CD4-positive, alpha-beta T cell (primary cell): ENCODE measurements around the gene DPPA4. TPM values are rescaled to one million over a fixed set of nuclear protein-coding genes. Genes with fewer than 3 reads are reported as not detected.

Source experiments
- ATAC-seq: fragments of 200-7000 bp; cut with Tn5 transposase; one replicate; pipeline ENCODE4 v1.10.0; 2022; ENCODE audit warnings: mild to moderate bottlenecking; ENCODE audit not compliant: poor library complexity
- CTCF ChIA-PET: fragments of 350-600 bp; sonication (Branson Sonifier 250); formaldehyde crosslinking; loops from one replicate; lab custom pipeline; 2021; ENCODE audit warnings: antibody characterized with exemption, inconsistent platforms; lab: Charles Lee
- POLR2A ChIA-PET: fragments of 350-600 bp; sonication (Branson Sonifier 250); formaldehyde crosslinking; loops from one replicate; lab custom pipeline; 2021; ENCODE audit warnings: antibody characterized with exemption, inconsistent platforms; lab: Charles Lee
- DNase-seq, 14 experiments: peaks; one replicate each; pipeline ENCODE4 v3.0.0-alpha.2; 2013 to 2020; ENCODE audit warnings: mixed read lengths in 2 of 14
- H3K27ac ChIP-seq, 2 donors: one replicate each; pipeline versions ENCODE4 v1.5.1 to v1.7.0; 2013; ENCODE audit warnings: low read length in 2 of 2, low read depth in 1 of 2, mild to moderate bottlenecking in 1 of 2
- H3K27me3 ChIP-seq, 2 experiments: 1 replicate in 1 of 2; 2 replicates in 1 of 2; pipeline versions ENCODE4 v1.6.1 to v1.7.0; 2013; ENCODE audit warnings: low read length in 2 of 2, control low read depth in 1 of 2, mild to moderate bottlenecking in 1 of 2, moderate library complexity in 1 of 2; ENCODE audit not compliant: insufficient read depth in 2 of 2, control insufficient read depth in 1 of 2
- H3K36me3 ChIP-seq: one replicate; pipeline ENCODE4 v1.6.1; 2013; ENCODE audit warnings: low read length, control low read depth; ENCODE audit not compliant: insufficient read depth
- H3K4me1 ChIP-seq: one replicate; pipeline ENCODE4 v1.6.1; 2013; ENCODE audit warnings: low read length, control low read depth; ENCODE audit not compliant: insufficient read depth
- H3K4me3 ChIP-seq: one replicate; pipeline ENCODE4 v1.5.1; 2013; ENCODE audit warnings: mild to moderate bottlenecking, low read length, moderate library complexity
- H3K9me3 ChIP-seq, 2 experiments: 1 replicate in 1 of 2; 2 replicates in 1 of 2; pipeline versions ENCODE4 v1.6.1 to v1.7.0; 2013; ENCODE audit warnings: low read length in 2 of 2, mild to moderate bottlenecking in 2 of 2, control low read depth in 1 of 2, moderate library complexity in 1 of 2; ENCODE audit not compliant: control insufficient read depth in 1 of 2, insufficient read depth in 1 of 2
- H3K27ac Mint-ChIP-seq: one replicate; pipeline ENCODE4 v1.8.0; 2020; ENCODE audit warnings: mixed read lengths
- H3K27me3 Mint-ChIP-seq: one replicate; pipeline ENCODE4 v1.8.0; 2021; ENCODE audit warnings: mixed read lengths
- H3K36me3 Mint-ChIP-seq: one replicate; pipeline ENCODE4 v1.8.0; 2021; ENCODE audit warnings: low read depth, mixed read lengths
- H3K4me1 Mint-ChIP-seq: one replicate; pipeline ENCODE4 v1.8.0; 2021; ENCODE audit warnings: low read depth, mixed read lengths
- H3K4me3 Mint-ChIP-seq: one replicate; pipeline ENCODE4 v1.8.0; 2020; ENCODE audit warnings: mild to moderate bottlenecking, mixed read lengths
- H3K9me3 Mint-ChIP-seq: one replicate; pipeline ENCODE4 v1.8.0; 2020; ENCODE audit warnings: mixed read lengths
- CTCF ChIP-seq: fragments of 200-600 bp; IDR thresholded peaks from one replicate; pipeline ENCODE4 v1.8.0; 2022; ENCODE audit warnings: antibody characterized with exemption, mild to moderate bottlenecking
- intact Hi-C, 2 experiments: fragments of 100-400 bp; cut with DNase I in 1 of 2; cut with micrococcal nuclease in 1 of 2; formaldehyde crosslinking; loops; one replicate each; pipeline versions ENCODE4 v1.15.1 to v1.9.0; 2023 to 2025; cut with DNase I, micrococcal nuclease
- total RNA-seq, 174 experiments: library from RNA in 2 of 174; stranded (reverse) in 2 of 174; gene quantifications; one replicate each; pipeline ENCODE4 v1.2.3 and lab custom pipeline; 2021 to 2026

The DPPA4 gene
- total RNA-seq, 2 experiments from 2014 or later: 2.5 to 3.6 TPM

DNA sequence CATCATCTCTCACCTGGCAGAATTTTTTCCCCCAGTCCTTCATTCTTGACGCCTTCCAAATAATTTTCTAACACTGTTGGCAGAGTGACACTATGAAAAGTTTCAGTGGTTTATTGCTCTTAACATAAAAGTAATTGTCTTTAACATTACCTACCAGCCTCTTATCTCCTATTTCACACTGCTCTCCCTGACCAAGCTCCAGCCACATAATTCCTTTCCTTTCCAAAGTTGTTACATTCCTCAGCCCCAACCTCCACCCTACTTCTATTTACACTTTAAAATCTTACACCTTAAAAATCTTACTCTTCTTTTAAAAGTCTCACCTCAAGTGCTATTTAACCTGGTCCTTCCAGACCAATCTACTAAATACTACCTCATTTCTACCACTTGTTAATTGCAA, 2.8 kb downstream of the DPPA4 start:
- ChIA-PET CTCF (no interaction called here), POLR2A (no interaction called here)
- no peaks in the 10 kb centered on the region for H3K36me3 ChIP-seq
- no peak for ATAC-seq
- Mint-ChIP-seq H3K4me1 (peaks cover 13% of the 10 kb centered on the region), H3K36me3 (no peaks in the 10 kb centered on the region), H3K27me3 (peaks cover 29% of the 10 kb centered on the region), H3K9me3 (no peaks in the 10 kb centered on the region), H3K27ac (no peak overlapping the region), H3K4me3 (no peak overlapping the region)
- no peaks in the 10 kb centered on the region for H3K4me1 ChIP-seq
- no peak for TF ChIP-seq CTCF
- no peak overlapping the region for H3K27ac ChIP-seq
- H3K4me3 ChIP-seq: no peak overlapping the region
- intact Hi-C loops: no loop called here
- H3K9me3 ChIP-seq: peaks cover 0 to 13% of the 10 kb centered on the region in 2 experiments
- no peak for DNase-seq
- peaks cover 10 to 16% of the 10 kb centered on the region in 2 experiments for H3K27me3 ChIP-seq

- H3K4me3 Mint-ChIP-seq: no peak overlapping the region
- H3K9me3 Mint-ChIP-seq: no peaks in the 10 kb centered on the region
- Histone ChIP-seq H3K27me3 (peaks cover 0 to 4% of the 10 kb centered on the region in 2 experiments), H3K4me1 (no peaks in the 10 kb centered on the region), H3K36me3 (no peaks in the 10 kb centered on the region), H3K27ac (no peak overlapping the region), H3K4me3 (no peak overlapping the region), H3K9me3 (peaks cover 0 to 8% of the 10 kb centered on the region in 2 experiments)
- ATAC-seq: no peak
- no peak for DNase-seq
- ChIA-PET POLR2A (no interaction called here), CTCF (no interaction called here)
- peaks cover 6% of the 10 kb centered on the region for H3K4me1 Mint-ChIP-seq
- no peak overlapping the region for H3K27ac Mint-ChIP-seq
- H3K36me3 Mint-ChIP-seq: no peaks in the 10 kb centered on the region
- peaks cover 15% of the 10 kb centered on the region for H3K27me3 Mint-ChIP-seq
- intact Hi-C loops: no loop called here
- TF ChIP-seq CTCF: no peak
Measured at GRCh38 chr3:109331692-109332091, 5.7 kb downstream of the DPPA4 start.

DNA sequence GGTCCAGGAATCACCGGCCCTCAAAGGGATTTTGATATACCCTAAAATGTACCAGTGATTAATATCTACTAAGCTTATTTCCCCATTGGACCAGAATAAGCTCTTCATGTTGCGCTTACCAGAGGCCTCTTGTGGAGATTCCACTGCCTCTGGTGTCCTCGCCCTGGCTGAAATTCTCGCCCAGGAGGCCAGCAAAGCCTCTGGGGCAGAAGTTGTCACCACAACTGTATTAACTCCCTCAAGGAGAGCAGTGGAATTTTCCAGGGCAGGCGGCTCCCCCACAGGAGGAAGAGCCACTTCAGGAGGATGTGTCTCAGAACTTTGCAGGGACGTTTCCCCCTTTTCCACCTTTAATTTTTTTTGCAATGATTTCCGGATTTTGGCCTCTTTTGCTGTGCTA, 6.9 kb downstream of the DPPA4 start:
- ChIA-PET CTCF (no interaction called here), POLR2A (no interaction called here)
- H3K27me3 Mint-ChIP-seq: peaks cover 8% of the 10 kb centered on the region
- H3K4me1 Mint-ChIP-seq: no peaks in the 10 kb centered on the region
- intact Hi-C loops: no loop called here
- Histone ChIP-seq H3K36me3 (no peaks in the 10 kb centered on the region), H3K4me1 (no peaks in the 10 kb centered on the region), H3K27me3 (peaks cover 0 to 1% of the 10 kb centered on the region in 2 experiments), H3K27ac (no peak overlapping the region), H3K9me3 (peaks cover 0 to 2% of the 10 kb centered on the region in 2 experiments), H3K4me3 (no peak overlapping the region)
- no peak overlapping the region for H3K27ac Mint-ChIP-seq
- ATAC-seq: no peak
- TF ChIP-seq CTCF: no peak
- H3K9me3 Mint-ChIP-seq: no peaks in the 10 kb centered on the region
- DNase-seq: no peak
- H3K4me3 Mint-ChIP-seq: no peak overlapping the region
- no peaks in the 10 kb centered on the region for H3K36me3 Mint-ChIP-seq
